ENCODE data around the gene COG3.

- TF ChIP-seq CTCF (conservative IDR thresholded peaks at IDR 0.05 in 1 of 2, IDR thresholded peaks at IDR 0.05 in 1 of 2; ENCODE audit: low read depth in 1 of 2, low read length in 2 of 2) (no peak), EZH2 (IDR thresholded peaks at IDR 0.05; ENCODE audit: low read length, missing control alignments) (no peak)
Measured at GRCh38 chr13:45439781-45440462, 24.8 kb upstream of the COG3 start.

Data from fibroblast of lung (primary cell).